ENCODE data around the gene CEP120. TPM values are rescaled to one million over a fixed set of nuclear protein-coding genes. Genes with fewer than 3 reads are reported as not detected.
"Not testable (repeated sequence)": the region's sequence is repeated elsewhere in the genome, so short reads cannot be mapped to it uniquely, and the experiment has no call there.

The CEP120 gene
- total RNA-seq, 1 experiment from 2014 or later, result 19.2 TPM

DNA sequence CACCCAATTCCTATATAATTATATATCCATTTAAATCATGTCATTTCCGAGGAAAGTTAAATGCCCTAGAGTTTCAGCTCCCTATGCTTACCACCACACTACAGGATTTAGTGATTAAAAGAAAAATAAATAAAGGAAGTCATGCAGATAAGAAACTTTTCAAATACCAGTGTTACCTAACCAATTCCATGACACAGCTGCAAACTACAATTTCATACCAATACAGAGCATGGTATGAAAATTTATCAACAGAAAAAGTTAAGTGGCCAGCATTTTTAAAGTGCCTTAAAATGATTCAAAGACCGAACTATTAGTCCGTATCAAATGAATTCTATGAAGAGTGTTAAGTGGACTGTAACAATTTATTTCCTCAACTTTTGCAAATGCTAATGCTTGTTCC, 35.9 kb downstream of the CEP120 start:
- no peak for DNase-seq (ENCODE audit: low read depth)

DNA sequence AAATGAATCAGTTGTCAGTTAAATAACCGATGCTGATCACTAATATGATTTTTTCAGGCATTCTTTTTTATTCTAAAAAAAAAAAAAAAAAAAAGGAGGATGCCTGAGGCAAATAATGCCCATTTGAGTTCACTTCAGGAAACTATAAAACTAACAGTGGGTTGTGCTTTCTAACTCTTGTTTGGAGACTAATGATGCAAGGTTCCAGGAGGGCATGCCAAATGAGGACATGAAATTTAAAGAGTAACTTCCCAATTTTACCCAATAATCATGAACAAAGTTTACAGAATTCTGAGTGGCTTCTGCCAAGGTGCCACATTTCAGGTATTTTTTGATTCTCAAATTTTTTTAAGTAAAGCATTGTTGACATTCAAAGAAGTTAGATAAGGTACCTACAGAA, 41.0 kb downstream of the CEP120 start:
- no peak for DNase-seq (ENCODE audit: low read depth)

DNA sequence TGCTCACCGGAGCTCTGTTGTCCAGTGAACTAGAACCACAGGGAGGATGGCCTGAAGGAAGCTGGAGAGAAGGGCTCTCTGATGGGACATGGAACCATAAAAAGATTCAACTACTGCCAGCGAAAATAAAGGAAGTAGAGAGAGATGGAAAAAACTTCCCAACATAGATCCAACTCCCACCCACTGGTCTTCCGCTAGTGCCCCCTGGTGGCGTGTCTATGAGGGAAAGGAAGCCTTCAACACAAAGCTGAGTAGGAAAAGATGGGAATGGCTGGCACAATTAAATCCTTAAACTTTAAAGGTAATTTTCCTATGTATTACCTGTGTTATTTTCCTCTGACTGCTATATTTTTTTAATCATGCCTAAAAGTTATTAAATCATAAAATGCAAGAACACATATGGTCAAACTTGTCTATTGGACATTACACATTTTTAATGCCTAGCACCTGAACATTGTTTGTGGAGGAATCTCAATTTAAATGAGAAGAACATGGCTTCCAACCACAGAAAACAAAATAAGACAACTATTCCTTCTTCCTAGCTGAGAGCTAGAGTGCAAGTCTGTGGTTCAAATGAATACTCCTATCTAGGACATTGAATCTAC, 51.5 kb downstream of the CEP120 start:
- peak; percentile 19 for DNase-seq (ENCODE audit: low read depth)

DNA sequence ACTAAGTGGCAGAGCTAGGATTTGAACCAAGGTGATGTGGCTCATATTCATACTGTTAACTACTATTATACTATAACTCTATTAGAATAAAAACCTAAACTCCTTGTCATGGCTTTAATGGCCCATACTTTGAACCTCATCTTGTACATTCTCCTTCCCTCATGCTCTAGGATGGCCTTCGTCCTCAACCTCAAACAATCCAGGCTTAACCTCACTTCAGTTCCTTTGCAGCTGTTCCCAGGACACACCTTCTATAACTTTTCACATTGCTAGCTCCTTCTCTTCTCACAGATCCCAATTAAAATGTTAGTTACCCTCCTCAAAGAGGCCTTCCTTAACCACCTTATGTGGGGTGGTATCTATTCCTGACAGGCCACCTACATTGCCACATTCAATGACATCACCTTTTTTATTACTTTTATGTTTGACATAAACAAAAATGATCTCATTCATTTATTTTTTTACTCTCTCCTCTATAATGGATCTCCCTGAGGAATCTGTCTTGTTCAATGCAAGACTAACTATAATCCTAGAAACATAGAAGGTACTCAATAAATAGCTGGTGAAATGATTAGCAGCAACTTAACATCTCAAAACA, 53.7 kb downstream of the CEP120 start:
- DNase-seq (ENCODE audit: low read depth), result no peak

GRCh38 chr5:123367739-123368138, 55.5 kb downstream of the CEP120 start:
- DNase-seq (ENCODE audit: low read depth), result peak; percentile 1

- no peak for DNase-seq (ENCODE audit: low read depth)
These were observed 58.0 kb downstream of the CEP120 start for GRCh38 chr5:123365156-123365555.

DNA sequence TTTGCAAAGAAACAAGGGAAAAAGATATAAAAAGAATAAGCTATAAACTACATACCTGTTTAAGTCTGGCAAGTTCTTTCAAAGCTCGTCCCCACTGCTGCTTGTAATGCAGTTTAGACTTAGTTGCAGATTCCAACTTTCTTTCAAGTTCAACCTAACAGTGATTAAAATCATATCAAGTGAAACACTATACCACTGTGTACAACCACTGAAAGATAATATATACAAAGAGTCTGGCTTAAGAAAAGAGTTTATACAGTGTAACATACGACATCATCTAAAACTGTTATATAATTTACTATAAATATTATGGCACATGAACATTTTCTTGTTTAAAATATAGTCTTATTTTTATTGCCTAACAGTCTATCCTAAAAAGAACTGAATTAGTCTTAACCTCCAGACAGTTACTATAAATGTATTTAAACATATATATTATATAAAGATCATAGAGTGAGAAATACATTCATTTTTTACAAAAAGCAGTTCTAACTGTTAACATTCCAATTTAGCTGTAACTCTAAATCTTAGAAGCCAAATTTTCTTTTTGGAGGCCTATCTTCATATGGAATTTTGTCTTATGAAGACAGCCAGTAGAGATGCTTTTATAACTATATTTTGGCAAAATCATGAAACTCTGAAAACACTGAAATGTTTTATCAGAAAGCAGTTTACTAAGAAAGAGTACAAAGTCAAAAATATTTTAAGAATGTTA, 58.6 kb downstream of the CEP120 start:
- no peak for DNase-seq (ENCODE audit: low read depth)

DNA sequence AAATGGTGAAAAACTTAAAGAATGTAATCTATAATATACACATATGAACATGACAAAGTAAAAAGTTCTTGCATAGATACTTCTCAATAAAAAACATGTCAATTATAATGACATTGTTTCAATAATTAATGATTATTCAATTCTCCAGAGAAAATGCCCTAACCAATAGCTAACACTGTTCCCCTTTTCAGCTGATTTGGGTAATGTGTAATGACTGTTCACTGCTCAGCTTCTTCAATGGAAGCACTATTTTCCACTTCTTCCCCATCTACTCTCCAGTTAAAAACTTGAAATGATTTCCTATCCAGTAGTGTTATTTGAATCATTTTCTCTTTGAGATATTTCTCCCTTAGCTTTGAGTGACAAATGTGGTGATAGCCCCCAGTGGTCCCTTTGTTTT, 62.3 kb downstream of the CEP120 start:
- DNase-seq (ENCODE audit: low read depth), result no peak

GRCh38 chr5:123360201-123360571, 63.0 kb downstream of the CEP120 start:
- DNase-seq (ENCODE audit: low read depth), result no peak

- no peak for DNase-seq (ENCODE audit: low read depth)
These were observed 63.6 kb downstream of the CEP120 start for GRCh38 chr5:123359454-123360200.

GRCh38 chr5:123358751-123359150, 64.5 kb downstream of the CEP120 start:
- no peak for DNase-seq (ENCODE audit: low read depth)

DNA sequence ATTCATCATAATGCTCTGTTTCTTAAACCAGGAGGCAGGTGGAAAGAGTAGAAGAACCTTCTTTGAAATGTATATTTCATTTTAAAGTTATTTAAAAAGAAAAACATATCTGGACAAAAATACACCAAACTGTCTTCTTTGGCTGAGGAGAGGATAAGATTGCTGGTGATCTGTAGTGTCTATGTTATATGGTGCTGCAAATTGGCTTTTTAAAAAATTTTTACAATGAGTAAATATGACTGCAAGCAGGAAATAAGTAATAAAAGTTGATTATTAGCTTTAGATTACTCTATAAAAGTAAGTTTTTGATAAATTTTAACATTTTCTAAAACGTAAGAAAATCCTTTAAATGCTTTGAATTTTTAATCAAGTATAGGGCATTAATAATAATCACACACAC, 64.9 kb downstream of the CEP120 start:
- DNase-seq (ENCODE audit: low read depth), result no peak

GRCh38 chr5:123351820-123352219, 71.4 kb downstream of the CEP120 start:
- DNase-seq (ENCODE audit: low read depth), result no peak

DNA sequence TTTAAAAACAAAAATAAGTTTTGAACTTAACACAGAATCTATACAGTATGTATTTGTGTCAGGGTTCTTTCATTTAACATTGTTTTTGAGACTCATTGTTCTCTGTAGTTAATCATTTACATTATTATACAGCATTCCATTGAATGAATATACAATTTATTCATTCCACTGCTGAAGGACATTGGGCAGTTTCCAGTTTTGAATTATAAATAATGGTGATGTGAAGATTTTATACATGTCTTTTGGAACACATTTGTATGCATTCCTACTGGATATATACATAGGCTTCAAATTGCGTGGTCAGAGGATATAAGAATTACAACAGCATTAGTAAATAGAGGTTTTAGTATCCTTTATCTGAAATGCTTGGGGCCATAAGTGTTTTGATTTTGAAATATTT, 72.0 kb downstream of the CEP120 start:
- DNase-seq (ENCODE audit: low read depth), result no peak

GRCh38 chr5:123350742-123351141, 72.5 kb downstream of the CEP120 start:
- no peak for DNase-seq (ENCODE audit: low read depth)

DNA sequence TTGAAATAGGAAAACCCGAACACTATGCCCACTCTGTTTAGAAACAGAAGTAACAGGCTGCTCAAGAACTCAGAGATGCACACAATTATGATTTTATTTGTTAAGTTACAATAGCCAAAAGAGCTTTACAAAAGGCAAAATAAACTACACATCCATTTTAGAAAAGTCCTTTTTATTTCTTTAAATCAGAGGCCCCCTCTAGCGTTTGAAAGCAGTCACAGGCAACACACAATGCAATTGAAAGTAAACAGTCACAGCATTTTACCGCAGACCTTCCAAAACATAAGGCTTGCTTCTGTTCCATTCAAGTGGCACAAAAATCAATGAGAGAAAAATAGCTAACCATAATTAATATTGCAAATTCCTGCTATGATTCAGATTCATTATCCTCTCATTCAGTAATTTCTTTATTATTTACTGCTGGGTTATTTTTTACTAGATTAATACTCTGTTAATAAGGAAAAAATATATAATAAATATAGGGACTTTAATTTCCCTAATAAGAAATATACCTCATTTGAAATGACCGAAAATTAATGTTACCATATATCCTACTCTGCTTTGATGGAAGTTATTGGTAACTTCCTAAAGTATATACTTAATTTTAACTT, 78.3 kb downstream of the CEP120 start:
- DNase-seq (ENCODE audit: low read depth), result peak; percentile 31

- DNase-seq (ENCODE audit: low read depth), result no peak
These were observed 82.3 kb downstream of the CEP120 start for GRCh38 chr5:123340928-123341327.

GRCh38 chr5:123308377-123308776, 114.8 kb downstream of the CEP120 start:
- not testable (repeated sequence) for DNase-seq (ENCODE audit: low read depth)

- DNase-seq (ENCODE audit: low read depth), result no peak
These were observed 117.5 kb downstream of the CEP120 start for GRCh38 chr5:123305751-123306150.

- no peak for DNase-seq (ENCODE audit: low read depth)
These were observed 118.4 kb downstream of the CEP120 start for GRCh38 chr5:123304777-123305316.

DNA sequence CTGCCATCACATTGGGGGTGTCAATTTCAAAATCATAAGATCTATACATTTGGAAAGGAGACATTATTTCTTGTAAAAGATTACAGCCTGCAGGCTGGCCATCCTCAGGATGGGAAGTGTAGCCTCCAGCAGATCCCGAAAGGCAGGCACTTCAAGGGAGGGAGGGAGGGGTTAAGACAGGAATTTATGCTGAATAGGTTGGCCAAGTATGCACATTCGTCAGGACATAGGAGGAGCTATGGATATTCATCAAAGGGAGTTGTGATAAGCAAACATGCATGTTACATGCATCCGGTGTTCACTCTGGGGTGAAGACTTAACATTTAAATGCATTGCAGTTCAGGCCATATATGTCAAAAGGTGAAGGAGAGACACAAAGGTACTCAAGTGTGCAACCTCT, 119.4 kb downstream of the CEP120 start:
- DNase-seq (ENCODE audit: low read depth), result no peak

GRCh38 chr5:123300266-123300665, 122.9 kb downstream of the CEP120 start:
- no peak for DNase-seq (ENCODE audit: low read depth)
